ENCODE data around the gene CYTH1.

The CYTH1 gene

DNA sequence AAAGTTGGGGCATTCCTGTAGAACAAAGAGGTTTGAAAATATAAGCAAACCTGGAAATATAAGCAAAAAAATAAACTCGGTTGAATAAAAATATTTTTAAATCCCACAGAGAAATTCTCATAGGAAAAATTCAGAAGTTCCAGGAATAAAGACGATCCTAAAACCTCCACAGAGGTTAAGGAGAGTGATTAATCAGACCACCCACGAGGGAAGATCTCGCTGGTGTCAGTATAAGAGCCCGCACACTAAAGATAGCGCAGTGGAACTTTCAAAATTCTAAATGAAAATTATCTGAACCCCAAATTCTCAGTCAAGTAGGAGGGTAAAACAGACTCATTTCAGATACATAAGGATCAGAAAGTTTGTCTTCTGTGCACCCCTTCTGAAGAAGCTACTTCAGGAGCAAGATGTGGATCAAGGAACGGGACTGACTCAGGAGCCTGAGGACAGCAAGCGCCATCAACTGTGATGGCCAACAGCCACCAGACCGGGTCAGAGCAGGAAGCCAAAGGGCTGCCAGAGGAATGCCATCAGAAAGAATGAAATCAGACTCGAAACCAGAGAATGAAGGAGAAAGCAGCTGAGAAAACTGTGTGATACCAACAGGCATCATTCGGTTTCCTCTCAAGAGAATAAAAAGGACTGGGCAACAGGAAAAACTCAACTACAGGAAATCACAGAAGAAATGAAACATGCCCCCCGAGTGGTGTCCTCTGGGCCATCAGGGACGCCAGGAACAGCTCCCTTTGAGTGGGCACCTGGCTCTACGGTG lies 66.9 kb downstream of the CYTH1 start:
- DNase-seq = no peak

GRCh38 chr17:78714534-78714933 lies 67.5 kb downstream of the CYTH1 start:
- no peak for DNase-seq

DNA sequence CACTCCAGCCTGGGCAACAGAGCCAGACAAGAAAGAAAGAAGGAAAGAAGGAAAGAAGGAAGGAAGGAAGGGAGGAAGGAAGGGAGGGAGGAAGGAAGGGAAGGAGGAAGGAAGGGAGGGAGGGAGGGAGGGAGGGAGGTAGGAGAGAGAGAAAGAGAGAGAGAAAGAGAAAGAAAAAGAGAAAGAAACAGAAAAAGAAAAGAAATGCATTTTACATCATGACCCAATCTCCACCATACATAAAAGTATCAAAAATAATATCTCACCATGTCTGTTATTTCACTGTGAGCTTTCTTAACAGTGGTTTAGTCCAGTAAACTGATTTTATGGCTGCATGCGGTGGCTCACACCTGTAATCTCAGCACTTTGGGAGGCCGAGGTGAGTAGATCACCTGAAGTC lies 70.0 kb downstream of the CYTH1 start:
- DNase-seq = no peak

DNA sequence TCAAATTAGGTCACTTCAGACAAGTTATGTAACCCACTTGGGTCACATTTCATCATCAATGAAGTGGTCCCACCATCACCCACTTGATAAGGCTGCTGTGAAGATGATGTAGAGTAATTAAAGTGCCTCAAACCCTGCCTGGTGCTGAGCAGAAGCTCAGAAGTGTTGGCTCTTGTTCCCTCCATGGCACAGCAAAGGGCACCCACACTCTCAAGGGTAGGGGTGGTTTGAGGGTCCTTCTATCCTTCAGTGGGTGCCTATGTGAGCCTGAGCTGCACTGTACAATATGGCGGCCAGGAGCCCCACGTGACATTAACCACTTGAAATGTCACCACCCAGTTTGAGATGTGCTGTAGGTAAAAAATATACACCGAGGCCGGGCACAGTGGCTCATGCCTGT lies 71.5 kb downstream of the CYTH1 start:
- no peak for DNase-seq

DNA sequence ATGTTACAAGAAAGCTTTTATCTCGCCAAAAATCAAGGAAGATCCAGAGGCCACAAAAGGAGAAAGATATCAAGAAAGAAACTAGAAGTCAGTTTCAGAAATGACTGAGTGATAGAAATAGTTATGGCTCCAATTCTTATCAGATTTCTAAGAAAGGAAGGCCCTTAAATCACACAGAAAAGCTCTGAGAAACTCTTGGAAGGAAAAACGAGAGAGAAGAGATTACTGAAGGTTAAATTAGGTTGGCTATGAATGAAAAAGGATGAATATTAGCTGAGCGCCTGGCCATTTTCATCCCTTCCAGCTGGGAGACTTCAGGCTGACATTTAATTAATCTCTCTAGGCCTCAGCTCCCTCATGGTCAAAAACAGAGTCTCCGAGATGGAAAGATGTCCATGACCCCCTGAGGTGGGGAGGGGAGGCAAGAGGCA lies 72.3 kb downstream of the CYTH1 start:
- DNase-seq = no peak

- DNase-seq = no peak
Measured at GRCh38 chr17:78709119-78709681, 72.9 kb downstream of the CYTH1 start.

DNA sequence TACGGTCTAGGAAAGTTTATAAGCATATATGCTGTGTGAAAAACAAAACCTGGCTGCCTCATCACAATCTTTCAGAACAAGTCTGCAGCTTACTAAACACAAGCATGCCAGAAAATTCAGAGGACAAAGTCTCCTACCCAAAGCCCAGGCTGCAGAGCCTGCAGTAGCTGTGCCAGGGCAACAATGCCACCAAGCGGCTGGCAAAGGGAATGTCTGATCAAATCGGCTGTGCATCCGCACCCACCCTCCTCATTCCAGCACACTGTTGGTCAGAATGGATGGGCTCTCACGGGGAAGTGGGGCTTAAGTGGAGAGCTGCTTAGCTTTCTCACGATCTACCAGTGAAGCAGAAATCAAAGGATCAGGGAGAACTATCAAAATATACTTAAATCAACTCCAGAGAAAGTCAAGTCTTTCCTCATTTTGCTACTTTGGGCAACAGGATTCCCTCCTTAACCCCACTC lies 73.5 kb downstream of the CYTH1 start:
- DNase-seq = peak; percentile 89 to 95

GRCh38 chr17:78707923-78708322 lies 74.2 kb downstream of the CYTH1 start:
- DNase-seq = no peak

DNA sequence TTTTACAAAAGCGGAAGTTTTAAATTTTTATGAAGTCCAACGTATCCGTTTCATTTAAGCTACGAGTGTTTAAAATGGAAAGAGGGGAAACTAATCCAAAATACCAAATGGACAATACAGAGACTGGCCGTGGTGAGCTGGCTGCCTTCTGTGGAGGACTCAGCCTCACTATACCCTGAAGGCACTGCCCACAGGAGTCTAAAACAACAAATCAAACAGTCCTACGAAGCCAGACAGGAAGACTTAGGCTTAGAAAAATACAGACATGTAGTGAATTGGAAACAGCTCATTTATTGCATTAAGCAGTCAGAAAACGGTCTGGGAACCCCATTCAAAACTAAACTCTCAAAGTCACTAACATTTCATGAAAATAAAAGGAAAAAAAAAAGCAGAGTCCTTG lies 75.1 kb downstream of the CYTH1 start:
- DNase-seq = no peak

- no peak for DNase-seq
Measured at GRCh38 chr17:78706271-78706915, 75.7 kb downstream of the CYTH1 start.

DNA sequence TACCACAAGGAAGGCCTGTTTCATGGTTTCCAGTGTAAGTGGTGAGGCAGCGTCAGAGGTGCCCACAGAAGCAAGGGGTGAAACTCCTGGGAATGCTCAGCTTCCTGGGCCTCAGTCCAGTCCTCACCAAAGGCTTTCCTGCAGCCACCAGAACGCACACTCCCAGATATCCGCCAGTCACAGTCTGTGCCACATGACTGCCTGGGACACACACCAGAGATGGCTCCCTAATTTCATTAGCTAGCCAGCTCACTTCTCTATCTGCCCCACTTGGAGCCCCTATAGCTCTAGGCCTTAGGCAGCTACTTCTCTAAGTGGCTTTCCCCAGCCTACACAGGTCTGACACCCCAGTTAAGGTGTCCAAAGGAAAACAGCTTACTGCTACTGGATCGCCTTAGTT lies 77.0 kb downstream of the CYTH1 start:
- no peak for DNase-seq

GRCh38 chr17:78704594-78704993 lies 77.5 kb downstream of the CYTH1 start:
- DNase-seq = no peak

DNA sequence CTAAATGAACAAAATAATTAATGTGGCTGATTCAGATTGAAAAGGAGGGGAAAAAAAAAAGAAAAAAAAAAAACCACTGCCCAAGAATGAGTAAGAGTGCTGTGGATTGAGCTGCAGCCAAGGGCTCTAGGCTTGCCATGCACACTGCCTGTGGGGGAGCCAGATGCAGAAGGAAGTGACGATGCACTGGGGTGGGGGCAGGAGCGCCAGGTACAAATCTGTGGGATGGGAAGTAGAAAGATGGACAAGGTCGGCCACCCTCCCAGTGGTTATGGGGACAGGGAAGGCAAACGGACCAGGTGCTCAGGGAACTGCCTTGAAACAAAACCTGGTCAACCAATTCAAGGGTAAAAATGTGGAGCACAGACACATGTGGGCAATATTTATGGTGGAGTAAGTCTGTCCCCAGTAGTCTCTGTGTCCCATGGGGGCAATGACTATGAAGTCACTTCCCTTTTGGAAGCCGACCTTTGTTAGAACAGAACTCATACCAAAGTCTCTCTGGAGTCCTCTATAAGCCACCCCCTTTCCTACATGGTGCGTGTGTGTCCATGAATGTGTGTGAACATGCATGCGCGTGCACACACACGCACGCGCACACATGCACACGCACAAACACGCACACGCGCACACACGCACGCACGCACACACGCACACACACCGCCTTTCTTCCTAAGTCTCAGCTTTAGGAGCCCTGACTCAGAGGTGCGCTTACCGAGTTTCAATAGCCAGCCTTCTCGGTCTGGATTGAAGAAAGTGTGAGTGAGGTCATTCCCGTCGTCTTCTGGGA lies 84.3 kb downstream of the CYTH1 start:
- DNase-seq = no peak

- no peak for DNase-seq
Measured at GRCh38 chr17:78697122-78697521, 85.0 kb downstream of the CYTH1 start.

DNA sequence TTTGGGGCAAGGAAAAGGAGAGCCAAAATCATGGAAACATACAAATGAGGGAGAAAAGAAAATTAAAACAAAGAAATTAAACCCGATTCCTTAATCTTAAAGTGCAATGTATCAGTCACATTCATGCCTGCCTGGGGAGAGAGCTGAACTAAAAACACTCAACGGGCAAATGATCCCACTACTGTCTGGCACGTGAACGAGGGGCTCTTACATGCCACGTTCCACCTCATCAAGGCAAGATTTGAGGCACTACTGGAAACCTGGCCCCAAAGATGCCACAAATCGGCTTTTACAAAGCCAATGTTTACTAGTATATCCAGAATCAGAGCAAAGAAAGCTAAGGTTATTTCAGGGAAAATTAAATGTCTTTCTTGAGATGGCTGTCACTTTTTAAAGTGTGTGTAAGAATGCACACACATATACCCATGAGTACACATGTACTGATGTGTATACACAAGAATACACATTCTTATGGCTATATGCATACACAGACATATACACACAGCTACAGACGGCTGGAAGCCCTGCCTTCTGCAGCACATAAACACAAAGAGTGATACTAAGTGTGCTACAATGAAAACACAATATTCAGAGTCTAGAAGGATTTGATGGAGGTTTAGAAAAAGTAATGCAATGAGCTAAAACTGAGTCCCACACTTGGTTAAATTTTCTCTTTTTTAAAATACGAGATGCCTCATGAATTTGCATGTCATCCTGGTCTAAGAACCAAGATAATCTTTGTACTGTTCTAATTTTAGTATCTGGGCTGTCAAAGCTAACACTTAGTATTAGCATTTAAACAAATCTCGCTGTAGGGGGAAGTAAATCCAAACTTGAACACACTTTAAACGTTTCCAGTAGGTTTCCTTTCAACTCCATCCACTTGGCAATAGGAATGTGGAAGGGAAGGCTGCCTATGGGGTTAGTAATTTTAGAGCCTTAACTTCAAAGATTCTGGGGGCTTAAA lies 85.8 kb downstream of the CYTH1 start:
- no peak for DNase-seq

DNA sequence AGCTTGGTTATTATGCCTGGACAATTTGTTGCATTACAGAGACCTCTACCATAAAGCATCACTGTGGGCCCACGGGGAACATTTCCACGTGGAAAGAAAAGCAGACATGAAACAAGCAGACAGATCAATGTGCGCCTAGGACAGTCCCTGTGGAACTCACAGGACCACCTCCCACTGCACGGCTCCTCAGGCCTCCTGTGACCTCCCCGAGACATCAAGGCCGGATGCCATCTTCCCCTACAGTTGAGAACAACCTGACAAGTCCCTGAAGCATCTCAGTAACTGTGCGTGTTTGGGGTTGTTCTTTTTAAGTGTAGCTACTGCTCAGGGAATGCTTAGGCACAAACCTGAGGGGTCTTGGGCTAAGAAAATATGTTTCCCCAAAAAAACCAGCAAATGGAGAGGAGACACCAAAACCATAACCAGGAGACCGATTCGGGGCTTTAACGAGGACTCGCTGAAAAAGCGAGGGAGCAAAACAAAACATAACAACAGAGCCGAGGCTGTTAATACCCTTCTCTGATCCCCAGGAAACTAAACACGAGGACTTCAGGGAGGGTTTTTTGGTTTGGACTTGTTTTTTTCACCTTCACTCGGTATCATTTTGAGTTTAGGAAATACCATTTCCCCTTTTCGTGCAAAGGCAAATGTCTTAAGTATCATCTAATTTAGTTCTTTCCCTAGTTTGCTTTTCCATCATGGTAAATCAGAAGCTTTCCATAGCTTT lies 87.1 kb downstream of the CYTH1 start:
- DNase-seq = no peak

GRCh38 chr17:78693346-78694083 lies 88.6 kb downstream of the CYTH1 start:
- DNase-seq = no peak

DNA sequence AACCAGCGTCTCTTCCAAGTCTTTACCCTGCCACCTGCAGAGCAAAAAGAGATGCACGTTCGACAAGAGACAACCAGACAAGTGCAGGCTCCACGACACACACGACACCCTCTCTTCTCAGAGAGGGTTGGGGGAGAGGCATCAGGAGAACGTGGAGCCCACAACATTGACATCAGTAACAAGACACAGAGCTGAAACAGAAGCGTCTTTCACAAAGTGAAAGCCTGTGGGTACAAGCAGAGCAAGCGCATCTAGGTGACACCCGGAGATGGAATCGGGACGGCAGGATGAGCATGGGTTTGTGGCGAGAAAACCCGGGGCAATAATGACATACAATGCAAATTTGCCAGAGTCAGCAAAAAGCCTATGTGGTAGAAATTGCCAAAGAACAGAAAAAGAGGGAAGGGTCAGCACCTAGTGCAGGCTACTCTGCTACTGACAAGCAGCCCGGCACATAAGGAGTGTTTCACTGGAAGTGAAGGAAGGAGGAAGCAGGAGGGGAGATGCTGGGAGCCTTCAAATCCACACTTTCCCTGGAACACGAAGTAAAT lies 89.5 kb downstream of the CYTH1 start:
- DNase-seq = no peak

DNA sequence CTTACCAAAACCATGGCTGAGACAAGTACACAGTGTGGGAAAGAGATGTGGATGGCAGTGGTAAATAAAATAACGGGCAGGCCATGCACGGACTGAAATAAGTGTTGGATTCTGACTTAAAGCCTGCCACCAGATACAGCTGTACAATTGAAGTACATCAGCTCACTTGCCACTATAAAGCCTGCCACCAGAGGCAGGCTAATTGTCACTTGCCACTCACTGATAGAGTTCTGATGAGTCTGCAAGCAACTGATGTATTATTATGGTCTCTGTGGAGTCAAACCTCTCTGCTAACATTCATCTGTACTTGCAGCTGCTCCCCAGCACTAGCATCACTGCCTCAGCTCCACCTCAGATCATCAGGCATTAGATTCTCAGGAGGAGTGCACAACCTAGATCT lies 93.0 kb downstream of the CYTH1 start:
- peak in 1 of 2 experiments; percentile 10 for DNase-seq

DNA sequence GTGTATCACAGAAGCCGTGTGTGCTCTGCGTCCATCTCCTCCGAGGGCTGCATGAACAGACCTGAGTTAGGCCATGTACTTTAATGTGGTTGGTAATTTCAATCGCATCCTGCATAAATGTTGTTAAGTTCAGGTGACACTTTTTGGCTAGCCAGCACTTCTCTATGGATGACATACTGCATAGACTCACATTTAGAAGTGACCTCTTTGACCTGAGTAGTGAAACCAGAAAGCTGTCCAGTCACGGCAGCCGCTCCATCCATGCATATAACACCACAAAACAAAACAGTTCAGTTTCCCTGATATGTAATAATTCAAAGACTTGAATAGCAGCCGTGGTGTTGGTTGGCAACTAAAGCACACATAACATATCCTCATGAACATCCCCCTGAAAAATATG lies 94.1 kb downstream of the CYTH1 start:
- no peak for DNase-seq
